LNCAP (cell line): ENCODE measurements around the gene TTLL7.

Source experiments
- CTCF ChIP-seq: fragments of 450-650 bp; IDR thresholded peaks from 2 replicates; pipeline ENCODE4 v1.5.1; 2017; ENCODE audit warnings: mild to moderate bottlenecking

The TTLL7 gene

GRCh38 chr1:83910461-83910860 lies 88.5 kb downstream of the TTLL7 start:
- TF ChIP-seq CTCF: no peak

- TF ChIP-seq CTCF: no peak
Observed at GRCh38 chr1:83909687-83910086, 89.2 kb downstream of the TTLL7 start.

GRCh38 chr1:83905315-83905907 lies 93.5 kb downstream of the TTLL7 start:
- peak; percentile 48 for TF ChIP-seq CTCF

GRCh38 chr1:83901547-83902155 lies 97.3 kb downstream of the TTLL7 start:
- no peak for TF ChIP-seq CTCF

GRCh38 chr1:83900524-83900923 lies 98.4 kb downstream of the TTLL7 start:
- no peak for TF ChIP-seq CTCF

- TF ChIP-seq CTCF: no peak
Observed at GRCh38 chr1:83897516-83897915, 101.4 kb downstream of the TTLL7 start.

GRCh38 chr1:83896299-83896698 lies 102.6 kb downstream of the TTLL7 start:
- TF ChIP-seq CTCF: no peak

- TF ChIP-seq CTCF: no peak
Observed at GRCh38 chr1:83889707-83890106, 109.2 kb downstream of the TTLL7 start.
